Measurements from ENCODE around the gene LRP2BP.
A peak's percentile ranks its signal among the peaks of the same experiment; 100 is the strongest.

The LRP2BP gene

DNA sequence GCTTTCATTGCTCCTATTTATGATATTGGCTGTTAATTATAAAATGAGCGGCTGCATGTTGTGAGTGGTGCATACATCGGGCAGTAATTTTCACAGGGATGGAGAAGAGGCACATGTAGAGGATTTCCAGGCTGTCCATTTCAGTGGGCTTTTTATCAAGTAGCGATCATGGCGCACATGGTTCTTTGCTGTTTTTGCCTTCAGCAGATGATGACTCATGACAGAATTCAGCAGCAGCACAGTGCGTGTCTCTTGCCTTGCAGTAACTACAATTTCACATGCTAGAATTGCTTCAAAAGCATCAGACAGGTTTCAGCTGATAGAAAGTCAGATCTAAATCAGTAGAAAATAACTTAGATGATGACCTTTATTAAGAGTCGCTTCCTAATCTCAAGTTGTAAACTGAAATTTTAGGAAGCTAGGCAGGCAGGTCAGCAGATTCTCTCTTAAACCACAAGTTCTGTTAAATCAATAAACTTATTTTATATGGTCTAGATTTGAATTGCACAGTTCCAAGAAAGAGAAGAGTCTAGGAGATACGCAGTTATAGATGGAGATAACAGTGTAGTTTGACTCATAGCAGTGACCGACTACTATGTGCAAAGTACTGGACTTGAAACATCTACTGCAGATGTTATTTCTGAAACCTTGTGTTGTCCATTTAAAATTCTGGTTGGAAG is 35.8 kb downstream of the LRP2BP start:
- no peak for DNase-seq (ENCODE audit: insufficient read length, low spot score)
- peak; percentile 71 for FAIRE-seq
- no peak for TF ChIP-seq POLR2A (IDR thresholded peaks at IDR 0.05; ENCODE audit: low read depth, low read length)

DNA sequence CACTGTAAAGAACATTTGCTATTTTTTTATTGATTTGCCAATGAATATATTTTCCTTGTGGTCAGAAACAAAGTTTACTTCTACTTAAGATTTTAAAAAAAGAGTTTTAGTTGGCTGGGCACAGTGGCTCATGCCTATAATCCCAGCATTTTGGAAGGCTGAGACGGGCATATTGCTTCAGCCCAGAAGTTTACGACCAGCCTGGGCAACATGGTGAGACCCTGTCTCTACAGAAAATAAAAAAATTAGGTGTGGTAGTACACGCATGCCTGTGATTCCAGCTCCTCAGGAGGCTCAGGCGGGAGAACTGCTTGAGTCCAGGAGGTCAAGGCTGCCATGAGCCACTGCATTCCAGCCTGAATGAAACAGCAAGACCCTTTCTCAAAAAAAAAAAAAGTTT is 36.8 kb downstream of the LRP2BP start:
- no peak for TF ChIP-seq POLR2A (IDR thresholded peaks at IDR 0.05; ENCODE audit: low read depth, low read length)
- DNase-seq (ENCODE audit: insufficient read length, low spot score) = no peak
- FAIRE-seq = no peak

DNA sequence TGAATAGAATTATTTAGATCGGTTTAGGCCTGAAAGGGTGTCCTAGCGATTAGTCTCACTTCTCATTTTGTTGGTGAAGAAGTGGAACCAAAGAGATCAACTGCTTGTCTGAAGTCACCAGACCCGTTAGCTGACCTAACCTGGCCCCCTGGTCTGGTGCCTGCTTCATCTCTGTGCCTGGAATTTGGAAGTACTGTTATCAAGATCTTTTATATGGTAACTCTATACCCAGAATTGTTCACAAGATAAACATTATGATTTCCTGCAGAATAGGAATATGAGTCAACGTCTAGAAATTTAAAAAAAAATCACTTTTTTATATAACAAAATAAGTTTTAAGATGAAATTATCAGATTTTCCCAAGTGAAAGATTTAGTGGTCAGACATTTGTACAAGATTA is 37.2 kb downstream of the LRP2BP start:
- DNase-seq (ENCODE audit: insufficient read length, low spot score) = peak; percentile 14
- no peak for TF ChIP-seq POLR2A (IDR thresholded peaks at IDR 0.05; ENCODE audit: low read depth, low read length)
- no peak for FAIRE-seq

DNA sequence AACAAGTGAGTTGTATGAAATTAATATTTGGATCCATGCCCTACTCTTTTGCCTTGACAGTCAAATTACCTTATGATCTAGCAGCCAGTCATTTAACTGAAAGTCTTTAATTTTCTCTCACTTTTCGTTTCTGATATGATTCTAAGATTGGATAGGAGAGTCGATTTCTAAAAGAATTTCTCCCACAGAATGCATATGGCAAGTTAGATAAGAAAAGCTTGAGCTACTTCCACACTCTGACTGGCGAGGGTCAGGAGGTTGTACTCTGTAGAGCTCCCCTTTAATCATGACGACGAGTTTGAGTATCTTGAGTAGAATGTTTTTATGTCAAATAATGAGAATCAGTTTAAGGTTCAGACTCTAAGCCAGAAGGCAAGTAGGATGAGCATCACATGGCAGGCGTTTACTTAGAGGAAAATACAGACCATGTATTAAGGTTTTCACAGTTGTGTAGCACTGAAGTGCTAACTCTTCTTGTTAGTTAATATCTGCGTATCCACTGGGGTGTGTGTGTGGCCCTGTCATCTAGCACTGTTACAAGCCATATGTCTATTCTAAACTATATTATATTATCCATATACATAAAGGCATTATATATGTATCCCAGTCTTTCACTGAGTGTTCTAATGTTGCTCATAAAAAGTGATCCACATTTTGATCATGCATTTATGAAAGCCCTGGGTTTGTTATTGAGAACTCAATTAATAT is 37.8 kb downstream of the LRP2BP start:
- TF ChIP-seq POLR2A (IDR thresholded peaks at IDR 0.05; ENCODE audit: low read depth, low read length) = no peak
- DNase-seq (ENCODE audit: insufficient read length, low spot score) = no peak
- no peak for FAIRE-seq

DNA sequence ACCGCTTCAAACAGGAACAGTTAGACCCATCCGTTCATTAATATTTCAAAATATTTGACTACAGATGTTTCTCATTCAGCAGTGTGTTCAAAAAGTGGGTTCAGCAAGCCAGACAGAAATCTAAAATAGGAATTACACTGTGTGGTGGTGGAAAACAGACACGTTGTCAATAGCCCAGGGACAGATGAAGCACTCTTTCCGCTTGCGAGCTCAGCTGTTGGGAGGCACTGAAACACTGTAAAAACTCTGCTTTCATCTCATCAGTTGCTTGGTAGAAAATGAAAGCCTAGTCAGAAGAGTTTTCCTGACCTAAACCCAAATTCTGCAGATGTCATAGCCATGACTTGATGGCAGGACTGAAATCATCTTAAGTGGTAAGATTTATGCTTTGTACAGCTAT is 38.5 kb downstream of the LRP2BP start:
- no peak for FAIRE-seq
- TF ChIP-seq POLR2A (IDR thresholded peaks at IDR 0.05; ENCODE audit: low read depth, low read length) = no peak
- no peak for DNase-seq (ENCODE audit: insufficient read length, low spot score)

DNA sequence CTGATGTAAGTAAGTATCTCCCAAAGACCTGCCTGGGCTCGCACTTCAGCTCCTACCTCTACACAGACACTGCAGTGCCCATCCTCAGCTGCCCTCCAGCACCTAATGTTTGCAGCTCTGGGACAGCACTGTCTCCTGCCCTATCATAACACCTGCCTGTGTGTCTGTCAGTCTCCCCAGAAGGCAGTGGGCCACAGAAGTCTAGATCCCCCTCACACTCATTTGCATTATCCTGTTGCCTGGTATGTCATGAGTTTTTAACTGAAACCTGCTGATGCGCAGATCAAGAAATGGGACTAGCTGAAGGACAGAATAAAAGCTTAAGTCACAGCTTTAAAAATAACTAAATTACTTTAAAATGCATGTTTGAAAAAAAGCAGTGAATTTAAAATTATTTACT is 43.0 kb downstream of the LRP2BP start:
- TF ChIP-seq POLR2A (IDR thresholded peaks at IDR 0.05; ENCODE audit: low read depth, low read length) = no peak
- DNase-seq (ENCODE audit: insufficient read length, low spot score) (no peak), FAIRE-seq (no peak)

DNA sequence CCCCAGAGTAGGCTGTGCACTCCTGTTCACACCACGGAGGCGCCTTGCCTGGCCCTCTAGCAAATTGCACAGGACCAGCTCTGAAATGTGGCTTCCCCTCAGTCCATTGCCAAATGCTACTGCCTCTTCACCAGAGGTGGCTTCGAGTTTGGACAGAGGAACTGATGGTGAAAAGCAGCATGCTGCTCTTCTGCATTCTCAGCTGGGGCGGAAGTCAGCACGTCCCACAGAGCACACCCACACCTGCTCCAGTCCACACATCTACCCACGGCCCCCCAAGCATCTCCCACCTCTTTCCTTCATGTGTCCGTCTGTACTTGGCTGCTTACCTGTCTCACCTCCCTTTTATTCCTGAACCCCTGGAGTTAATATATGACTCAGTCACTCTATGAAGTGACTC is 43.5 kb downstream of the LRP2BP start:
- no peak for TF ChIP-seq POLR2A (IDR thresholded peaks at IDR 0.05; ENCODE audit: low read depth, low read length)
- FAIRE-seq (no peak), DNase-seq (ENCODE audit: insufficient read length, low spot score) (no peak)

DNA sequence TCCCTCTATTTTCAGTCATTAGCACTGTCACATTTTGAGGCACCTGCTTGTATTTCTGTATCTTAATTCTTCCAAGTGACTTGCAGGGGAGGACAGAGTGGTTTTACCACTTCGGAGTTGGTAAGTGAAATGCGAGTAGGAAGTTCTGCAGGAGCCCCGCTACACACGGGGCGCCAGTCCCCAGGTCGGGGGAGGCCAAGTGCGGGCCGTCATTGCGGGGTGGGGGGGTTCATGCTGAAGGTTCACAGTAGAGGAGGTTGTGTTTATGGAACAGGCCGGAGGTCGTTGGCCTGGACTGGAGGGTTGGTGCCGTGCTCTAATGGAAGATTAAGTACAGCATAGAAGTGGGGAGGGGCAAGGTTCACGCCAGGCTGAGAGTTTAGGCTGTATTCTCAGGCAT is 44.0 kb downstream of the LRP2BP start:
- no peak for TF ChIP-seq POLR2A (IDR thresholded peaks at IDR 0.05; ENCODE audit: low read depth, low read length)
- DNase-seq (ENCODE audit: insufficient read length, low spot score) (no peak), FAIRE-seq (no peak)

DNA sequence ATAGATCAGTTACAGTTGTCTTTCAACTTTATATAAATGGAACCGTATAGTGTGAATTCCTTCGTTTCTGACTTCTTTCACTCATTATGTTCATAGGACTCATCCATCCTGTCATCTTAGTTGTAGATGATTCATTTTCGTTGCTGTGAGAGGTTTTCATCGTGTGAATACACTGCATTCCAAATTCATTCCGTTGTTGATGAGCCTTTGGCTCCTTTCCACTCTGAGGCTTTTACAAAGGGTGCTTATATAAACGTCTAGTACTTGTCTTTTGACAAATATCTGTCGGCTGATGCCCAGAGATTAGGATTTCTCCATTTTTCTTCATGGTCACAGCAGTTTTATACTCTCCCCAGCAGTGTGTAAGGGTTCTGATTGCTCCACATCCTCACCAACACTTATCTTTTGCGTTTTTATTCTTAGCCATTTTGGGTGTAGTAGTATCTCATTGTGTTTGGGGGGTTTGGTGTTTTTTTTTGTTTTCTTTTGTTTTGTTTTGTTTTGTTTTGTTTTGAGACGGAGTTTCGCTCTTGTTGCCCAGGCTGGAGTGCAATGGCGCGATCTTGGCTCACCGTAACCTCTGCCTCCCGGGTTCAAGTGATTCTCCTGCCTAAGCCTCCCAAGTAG is 48.6 kb downstream of the LRP2BP start:
- FAIRE-seq = no peak
- no peak for DNase-seq (ENCODE audit: insufficient read length, low spot score)
- no peak for TF ChIP-seq POLR2A (IDR thresholded peaks at IDR 0.05; ENCODE audit: low read depth, low read length)

DNA sequence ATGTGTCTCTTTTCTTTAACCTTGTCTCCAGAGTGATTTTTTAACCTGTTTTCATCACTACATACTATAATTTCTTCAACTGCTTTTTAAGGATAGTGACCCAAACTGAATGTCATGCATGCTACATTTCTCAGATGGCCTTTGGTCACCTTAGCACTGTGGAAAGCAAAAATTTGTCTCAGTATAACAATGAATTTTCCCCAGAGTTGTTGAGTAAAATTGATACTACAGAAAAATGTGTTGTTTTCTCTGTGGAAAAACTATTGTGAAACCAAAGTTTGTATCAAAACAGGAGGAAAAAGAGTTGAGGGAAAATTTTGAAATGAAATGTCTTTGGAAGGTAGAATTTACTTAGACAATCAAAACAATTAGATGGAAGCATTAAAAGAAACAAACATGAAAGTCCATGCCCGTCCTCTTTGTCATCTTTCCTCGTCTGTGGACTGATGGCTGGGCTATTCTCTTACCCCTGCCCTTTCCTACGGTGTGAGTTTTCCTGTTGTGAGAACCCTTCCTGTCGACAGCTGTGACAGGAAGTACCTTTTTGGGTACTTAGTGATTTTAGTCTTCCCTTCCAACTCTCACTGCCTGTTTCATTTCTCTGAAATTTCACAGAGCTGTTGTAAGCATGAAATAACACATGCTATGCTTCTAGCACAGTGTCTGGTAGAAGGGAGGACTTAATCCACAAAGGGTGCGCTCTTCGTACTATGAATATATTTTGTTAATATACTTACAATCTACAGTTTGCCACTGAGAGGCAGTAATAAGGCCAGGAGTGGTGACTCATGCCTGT is 50.8 kb downstream of the LRP2BP start:
- no peak for TF ChIP-seq POLR2A (IDR thresholded peaks at IDR 0.05; ENCODE audit: low read depth, low read length)
- DNase-seq (ENCODE audit: insufficient read length, low spot score) (no peak), FAIRE-seq (no peak)

DNA sequence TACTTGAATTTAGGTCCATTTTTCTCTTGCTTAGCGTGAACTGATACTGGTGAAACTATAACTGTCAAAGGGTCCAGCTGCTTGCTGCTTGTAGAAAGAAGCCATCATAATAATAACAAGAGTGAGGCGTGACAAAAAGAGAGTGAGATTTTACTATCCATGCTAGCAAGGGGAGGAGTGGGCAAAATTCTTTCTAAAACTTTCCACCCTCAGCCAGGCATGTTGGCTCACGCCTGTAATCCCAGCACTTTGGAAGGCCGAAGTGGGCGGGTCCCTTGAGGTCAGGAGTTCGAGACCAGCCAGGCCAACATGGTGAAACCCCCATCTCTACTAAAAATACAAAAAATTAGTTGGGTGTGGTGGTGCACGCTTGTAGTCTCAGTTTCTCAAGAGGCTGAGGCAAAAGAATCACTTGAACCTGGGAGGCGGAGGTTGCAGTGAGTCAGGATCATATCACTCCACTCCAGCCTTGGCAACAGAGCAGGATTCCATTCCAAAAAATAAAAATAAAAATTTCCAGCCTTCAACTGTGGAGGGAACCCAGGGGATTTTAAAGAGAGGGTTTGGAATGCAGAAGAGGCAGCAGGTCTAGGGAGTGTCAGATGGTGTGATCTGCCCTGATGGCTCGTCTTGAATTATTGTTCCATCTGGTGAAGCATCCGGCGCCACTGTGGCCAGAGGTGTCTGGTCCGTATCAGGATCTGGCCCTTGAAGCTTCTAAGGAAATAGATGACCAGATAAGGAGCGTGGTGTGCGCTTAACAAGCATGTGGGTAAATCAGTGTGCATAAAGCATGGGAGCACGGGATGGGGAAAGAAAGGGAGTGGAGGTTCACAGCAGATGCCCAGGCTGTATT is 51.8 kb downstream of the LRP2BP start:
- DNase-seq (ENCODE audit: insufficient read length, low spot score) (no peak), FAIRE-seq (no peak)
- TF ChIP-seq POLR2A (IDR thresholded peaks at IDR 0.05; ENCODE audit: low read depth, low read length) = no peak

DNA sequence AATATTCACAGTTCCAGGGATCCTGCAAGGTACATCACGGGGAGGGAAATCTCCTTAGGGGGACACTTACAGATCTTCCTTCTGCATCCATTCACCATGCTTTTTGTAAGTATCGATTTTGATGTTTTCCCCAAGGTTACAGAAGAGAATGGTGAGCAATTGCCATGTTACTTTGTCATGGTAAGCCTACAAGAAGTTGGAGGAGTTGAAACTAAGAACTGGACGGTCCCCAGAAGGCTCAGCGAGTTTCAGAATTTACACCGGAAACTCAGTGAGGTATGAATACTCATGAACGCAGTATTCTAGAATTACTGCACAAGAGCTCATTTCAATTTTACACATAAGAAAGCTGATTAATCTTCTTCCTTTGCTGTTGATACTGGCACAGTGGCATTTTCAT is 53.9 kb downstream of the LRP2BP start:
- DNase-seq (ENCODE audit: insufficient read length, low spot score) = no peak
- no peak for TF ChIP-seq POLR2A (IDR thresholded peaks at IDR 0.05; ENCODE audit: low read depth, low read length)
- FAIRE-seq = no peak

DNA sequence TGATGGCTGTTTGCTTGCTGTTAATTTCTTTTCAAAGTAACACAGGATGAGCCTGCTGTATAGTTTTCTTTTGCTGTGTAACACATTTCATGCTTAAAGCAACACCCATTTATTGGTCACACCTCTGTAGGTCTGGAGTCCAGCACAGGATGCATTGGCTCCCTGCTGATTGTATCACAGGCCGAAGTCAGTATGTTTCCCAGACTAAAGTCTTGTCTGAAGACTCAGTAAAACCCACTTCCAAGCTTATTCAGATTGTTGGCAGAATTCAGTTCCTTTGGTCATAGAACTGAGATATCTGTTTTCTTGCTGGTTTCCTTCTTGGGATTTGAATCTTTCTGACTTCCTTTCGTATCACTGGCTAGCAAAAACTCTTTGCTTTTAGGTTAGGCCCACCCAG is 54.3 kb downstream of the LRP2BP start:
- no peak for TF ChIP-seq POLR2A (IDR thresholded peaks at IDR 0.05; ENCODE audit: low read depth, low read length)
- FAIRE-seq = no peak

More for the DNA sequence above, 54.3 kb downstream of the LRP2BP start:
- no peak for DNase-seq (ENCODE audit: insufficient read length, low spot score)
